Caki2 (cell line): ENCODE measurements around the gene SYTL3. TPM values are rescaled to one million over a fixed set of nuclear protein-coding genes. Genes with fewer than 3 reads are reported as not detected.
"Not testable (repeated sequence)": the region's sequence is repeated elsewhere in the genome, so short reads cannot be mapped to it uniquely, and the experiment has no call there.

ENCODE experiments used
- DNase-seq: peaks from one replicate; pipeline ENCODE4 v3.0.0-alpha.2; 2015; ENCODE audit warnings: low read depth
- in situ Hi-C: cut with HindIII; loops from 2 replicates; pipeline ENCODE4 v1.10.0; 2016; ENCODE audit warnings: low sequenced_read_pairs, low pct_unique_long_range_greater_than_20kb, mixed read lengths
- total RNA-seq: library from RNA; depleted of rRNA; stranded (reverse); fragments of >200 nt; shearing (Covaris generic); gene quantifications from 2 replicates; pipeline ENCODE4 v1.2.3, GENCODE V29; 2014; ENCODE audit warnings: low replicate concordance

SYTL3 gene
- total RNA-seq, 1 experiment from 2014 or later: 24.3 TPM

GRCh38 chr6:158674342-158675131 is 24.7 kb downstream of the SYTL3 start:
- no peak for DNase-seq

GRCh38 chr6:158677094-158677493 is 27.2 kb downstream of the SYTL3 start:
- DNase-seq, in situ Hi-C loops: not testable (repeated sequence)

More at GRCh38 chr6:158674342-158675131, 24.7 kb downstream of the SYTL3 start:
- in situ Hi-C loops: no loop called here

GRCh38 chr6:158677906-158678578 is 28.2 kb downstream of the SYTL3 start:
- no peak for DNase-seq
- in situ Hi-C loops: no loop called here

GRCh38 chr6:158680015-158680414 is 30.2 kb downstream of the SYTL3 start:
- no peak for DNase-seq
- in situ Hi-C loops: no loop called here

DNA sequence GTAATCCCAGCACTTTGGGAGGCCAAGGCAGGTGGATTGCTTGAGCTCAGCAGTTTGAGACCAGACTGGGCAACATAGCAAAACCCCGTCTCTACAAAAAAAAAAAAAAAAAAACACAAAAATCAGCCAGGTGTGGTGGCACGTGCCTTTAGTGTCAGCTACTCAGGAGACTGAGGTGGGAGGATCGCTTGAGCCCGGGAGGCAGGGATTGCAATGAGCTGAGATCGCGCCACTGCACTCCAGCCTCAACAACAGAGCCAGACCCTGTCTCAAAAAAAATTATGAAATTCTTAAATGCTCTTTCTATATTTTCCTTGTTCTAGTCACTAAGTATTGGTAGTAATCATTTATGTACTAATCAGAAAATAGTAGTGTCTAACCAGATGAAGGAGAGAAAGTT is 30.6 kb downstream of the SYTL3 start:
- in situ Hi-C loops: no loop called here
- no peak for DNase-seq

DNA sequence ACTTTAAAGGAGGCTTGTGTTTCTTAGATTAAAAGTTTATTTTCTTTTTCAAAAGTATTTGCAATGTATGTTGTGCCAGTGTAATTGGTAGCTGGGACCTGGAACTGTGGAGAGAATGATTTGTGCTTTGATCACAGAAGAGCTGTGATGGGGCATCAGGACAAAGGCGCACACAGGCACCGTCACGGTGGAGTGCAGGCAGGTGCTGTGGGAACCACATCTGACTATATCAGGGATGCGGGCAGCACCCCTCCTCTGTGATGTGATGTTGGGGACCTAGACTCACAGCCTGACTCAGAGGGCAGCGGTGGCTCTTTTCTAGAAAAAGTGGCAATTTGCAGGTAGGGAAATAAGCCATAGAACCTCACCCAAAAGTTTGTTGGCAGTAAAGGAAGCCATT is 34.5 kb downstream of the SYTL3 start:
- DNase-seq: no peak
- in situ Hi-C loops: no loop called here

GRCh38 chr6:158684745-158685324 is 35.0 kb downstream of the SYTL3 start:
- in situ Hi-C loops: no loop called here

GRCh38 chr6:158686311-158686710 is 36.5 kb downstream of the SYTL3 start:
- in situ Hi-C loops: no loop called here
- DNase-seq: no peak

More at GRCh38 chr6:158684745-158685324, 35.0 kb downstream of the SYTL3 start:
- no peak for DNase-seq

DNA sequence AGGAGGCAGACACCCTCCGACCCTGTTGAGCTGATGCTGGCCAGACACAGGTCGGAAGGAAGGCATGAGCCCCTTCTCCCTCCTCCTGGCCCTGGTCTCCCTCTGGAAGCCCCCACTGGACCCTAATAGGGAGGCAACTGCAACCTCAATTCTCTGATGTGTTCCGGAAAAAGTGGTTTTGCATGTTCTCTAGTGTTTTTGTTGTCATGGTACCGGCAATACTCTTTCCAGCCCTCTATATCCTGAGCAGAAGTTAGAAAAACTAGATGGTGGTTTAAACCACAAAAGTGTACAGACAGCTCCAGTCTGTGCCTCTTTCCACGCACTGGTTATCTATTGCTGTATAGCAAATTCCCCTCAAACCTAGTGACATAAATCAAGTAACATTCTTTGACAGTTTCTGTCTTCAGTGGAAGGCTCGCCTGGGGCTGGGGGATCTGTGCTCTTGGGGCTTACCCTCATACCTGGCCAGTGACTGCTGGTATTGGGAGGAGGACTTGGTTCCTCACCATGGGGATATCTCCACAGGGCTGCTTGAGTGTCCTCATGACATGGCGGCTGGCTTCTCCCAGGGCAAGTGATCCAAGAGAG is 37.0 kb downstream of the SYTL3 start:
- DNase-seq: no peak
- in situ Hi-C loops: no loop called here

DNA sequence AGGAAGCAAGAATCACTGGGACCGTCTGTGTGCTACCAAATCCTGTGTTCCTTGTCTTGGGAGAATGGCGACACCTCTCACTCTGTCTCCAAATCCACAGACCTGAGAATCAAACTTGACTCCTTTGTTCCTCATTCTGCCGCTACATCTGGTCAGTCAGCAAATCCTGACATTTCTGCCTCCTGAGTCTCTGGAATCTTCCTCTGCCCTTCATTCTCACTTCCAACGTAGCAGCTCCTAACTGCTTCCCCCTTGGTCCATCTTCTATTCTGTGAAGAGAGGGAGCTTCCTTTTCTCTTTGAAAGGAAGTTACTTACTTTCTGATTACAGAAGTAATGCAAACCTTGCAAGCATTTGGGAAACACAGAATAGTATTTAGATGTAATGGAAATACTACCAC is 37.7 kb downstream of the SYTL3 start:
- in situ Hi-C loops: no loop called here

GRCh38 chr6:158688860-158689259 is 39.0 kb downstream of the SYTL3 start:
- DNase-seq: no peak
- in situ Hi-C loops: no loop called here

More for the DNA sequence above, 37.7 kb downstream of the SYTL3 start:
- no peak for DNase-seq

GRCh38 chr6:158694913-158695312 is 45.1 kb downstream of the SYTL3 start:
- in situ Hi-C loops: no loop called here
- DNase-seq: no peak

DNA sequence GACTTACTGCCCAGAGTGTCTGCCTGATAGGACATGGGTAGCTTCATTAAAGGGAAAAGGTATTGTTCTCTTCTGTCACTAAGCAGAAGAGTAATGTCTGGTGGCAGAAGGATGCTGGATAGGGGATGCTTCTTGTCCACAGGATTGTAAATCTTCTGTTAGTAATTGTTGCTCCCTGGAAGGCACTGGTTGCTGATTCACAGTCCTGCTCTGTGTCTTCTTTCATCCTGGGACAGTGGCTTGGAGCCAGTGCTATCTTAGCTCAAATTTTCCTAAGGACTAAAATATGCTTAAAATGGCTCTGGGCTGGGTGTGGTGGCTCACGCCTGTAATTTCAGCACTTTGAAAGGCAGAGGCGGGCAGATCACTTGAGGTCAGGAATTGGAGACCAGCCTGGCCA is 48.0 kb downstream of the SYTL3 start:
- no peak for DNase-seq
- in situ Hi-C loops: no loop called here

GRCh38 chr6:158698931-158699330 is 49.1 kb downstream of the SYTL3 start:
- in situ Hi-C loops: no loop called here
- DNase-seq: no peak

DNA sequence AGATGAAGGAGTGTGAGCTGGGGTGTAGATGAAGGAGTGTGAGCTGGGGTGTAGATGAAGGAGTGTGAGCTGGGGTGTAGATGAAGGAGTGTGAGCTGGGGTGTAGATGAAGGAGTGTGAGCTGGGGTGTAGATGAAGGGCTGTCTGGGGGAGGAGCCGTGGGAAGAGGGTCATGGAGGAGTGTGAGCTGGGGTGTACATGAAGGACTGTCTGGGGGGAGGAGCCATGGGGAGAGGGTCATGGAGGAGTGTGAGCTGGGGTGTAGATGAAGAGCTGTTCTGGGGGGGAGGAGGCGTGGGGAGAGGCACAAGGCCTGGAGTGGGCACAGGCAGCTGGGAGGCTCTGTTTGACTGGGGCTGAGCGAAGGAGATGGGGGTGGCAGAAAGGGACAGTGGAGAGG is 51.4 kb downstream of the SYTL3 start:
- in situ Hi-C loops: not testable (repeated sequence)

DNA sequence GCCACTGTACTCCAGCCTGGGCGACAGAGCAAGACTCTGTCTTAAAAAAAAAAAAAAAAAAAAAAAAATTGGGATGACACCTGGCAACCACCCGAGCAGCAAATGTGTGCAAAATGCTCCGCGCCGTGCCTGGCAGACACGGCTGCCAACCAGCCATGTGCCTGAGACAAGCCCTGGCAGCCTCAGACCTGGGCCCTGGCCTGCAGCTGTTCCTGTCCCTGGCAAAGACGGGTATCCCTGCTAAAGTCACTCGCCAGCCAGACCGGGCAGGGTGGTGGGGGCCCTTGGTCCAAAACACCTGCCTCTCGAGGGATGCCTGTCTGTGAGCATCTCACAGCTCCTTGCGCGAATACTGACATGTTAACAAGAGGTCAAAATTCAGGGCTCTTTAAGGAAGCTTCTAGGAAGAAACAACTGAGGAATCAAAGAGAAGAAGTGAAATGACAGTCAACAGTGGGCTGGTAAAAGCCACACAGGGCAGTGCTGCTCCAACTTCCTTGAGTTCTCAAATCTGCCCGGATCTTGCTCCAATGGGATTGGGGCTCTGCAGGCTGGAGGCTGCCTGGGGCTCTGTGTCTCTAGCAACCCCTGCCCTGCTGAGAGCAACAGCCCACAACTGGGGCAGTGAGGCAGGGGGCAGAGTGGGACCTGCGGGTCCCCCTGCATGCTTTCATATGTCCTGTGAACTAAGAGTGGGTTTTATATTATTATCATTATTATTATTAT is 53.4 kb downstream of the SYTL3 start:
- no peak for DNase-seq
- in situ Hi-C loops: no loop called here

More for the DNA sequence above, 51.4 kb downstream of the SYTL3 start:
- DNase-seq: not testable (repeated sequence)

DNA sequence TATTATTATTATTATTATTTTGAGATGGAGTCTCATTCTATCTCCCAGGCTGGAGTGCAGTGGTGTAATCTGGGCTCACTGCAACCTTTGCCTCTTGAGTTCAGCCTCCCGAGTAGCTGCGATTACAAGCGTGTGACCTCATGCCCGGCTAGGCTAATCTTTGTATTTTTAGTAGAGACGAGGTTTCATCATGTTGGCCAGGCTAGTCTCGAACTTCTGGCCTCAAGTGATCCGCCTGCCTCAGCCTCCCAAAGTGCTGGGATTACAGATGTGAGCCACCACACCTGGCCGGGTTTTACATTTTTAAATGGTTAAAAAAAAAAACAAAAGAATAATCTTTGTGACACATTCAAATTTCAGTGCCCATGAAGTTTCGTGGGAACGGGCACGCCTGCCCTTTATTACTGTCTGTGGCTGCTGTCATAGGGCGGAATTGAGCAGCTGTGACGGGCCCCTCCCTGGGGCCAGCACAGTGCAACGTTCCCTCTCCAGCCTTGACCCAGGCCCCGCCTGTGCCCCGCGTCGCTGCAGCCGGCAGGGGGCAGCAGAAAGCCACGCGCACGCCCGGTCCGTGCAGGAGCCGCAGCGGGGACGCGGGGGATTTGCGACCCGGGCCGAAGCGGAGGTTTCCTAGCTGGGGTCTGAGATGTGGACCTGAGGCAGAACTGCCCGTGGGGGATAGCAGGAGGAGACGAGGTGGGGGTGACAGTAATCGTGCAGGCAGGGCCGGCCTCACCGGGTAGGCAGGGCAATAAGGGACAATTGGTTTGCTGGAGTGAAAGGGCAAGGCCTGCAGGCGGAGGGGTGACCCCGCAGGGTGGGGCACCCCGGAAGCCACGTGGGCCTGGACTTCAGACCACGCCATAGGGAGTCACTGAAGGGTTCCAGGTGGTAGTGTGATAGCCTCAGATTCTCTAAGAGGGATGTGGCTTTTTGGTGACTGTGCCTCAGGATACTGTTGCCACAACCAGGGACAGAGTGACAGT is 54.3 kb downstream of the SYTL3 start:
- peak; percentile 75 for DNase-seq
- in situ Hi-C loops: no loop called here
